Neutrophil (primary cell): Measurements from ENCODE around the gene ZNF578.
"Not testable (repeated sequence)": the region's sequence is repeated elsewhere in the genome, so short reads cannot be mapped to it uniquely, and the experiment has no call there.

ENCODE experiments used
- H3K27ac ChIP-seq: fragments of 200-600 bp; sonication (generic); 2 replicates; pipeline ENCODE4 v1.5.1; 2016; ENCODE audit warnings: mild to moderate bottlenecking, moderate library complexity
- H3K27me3 ChIP-seq: fragments of 200-600 bp; sonication (generic); 2 replicates; pipeline ENCODE4 v1.6.0; 2016; ENCODE audit warnings: mild to moderate bottlenecking
- H3K36me3 ChIP-seq: fragments of 200-600 bp; sonication (generic); 2 replicates; pipeline ENCODE4 v1.5.1; 2017
- H3K4me1 ChIP-seq, 2 experiments: fragments of 200-600 bp in 1 of 2; sonication (generic) in 1 of 2; 1 replicate in 1 of 2; 2 replicates in 1 of 2; pipeline versions ENCODE4 v1.5.1 to v1.6.1; 2013 to 2016; ENCODE audit warnings: low read depth in 1 of 2, low read length in 1 of 2, mild to moderate bottlenecking in 1 of 2, moderate library complexity in 1 of 2; ENCODE audit not compliant: control insufficient read depth in 1 of 2, insufficient read depth in 1 of 2
- H3K4me3 ChIP-seq, 2 experiments: fragments of 200-600 bp in 1 of 2; sonication (generic) in 1 of 2; 1 replicate in 1 of 2; 2 replicates in 1 of 2; pipeline ENCODE4 v1.5.1; 2013 to 2016; ENCODE audit warnings: low read depth in 1 of 2, low read length in 1 of 2, mild to moderate bottlenecking in 1 of 2, moderate library complexity in 1 of 2
- H3K9me3 ChIP-seq: fragments of 200-600 bp; sonication (generic); 2 replicates; pipeline ENCODE4 v1.5.1; 2016
- TF ChIP-seq, protein P1 (sequence below): fragments of 200-600 bp; sonication (generic); IDR thresholded peaks from 2 replicates; pipeline ENCODE4 v1.5.1; 2016; ENCODE audit warnings: antibody characterized with exemption

ZNF578 gene

DNA sequence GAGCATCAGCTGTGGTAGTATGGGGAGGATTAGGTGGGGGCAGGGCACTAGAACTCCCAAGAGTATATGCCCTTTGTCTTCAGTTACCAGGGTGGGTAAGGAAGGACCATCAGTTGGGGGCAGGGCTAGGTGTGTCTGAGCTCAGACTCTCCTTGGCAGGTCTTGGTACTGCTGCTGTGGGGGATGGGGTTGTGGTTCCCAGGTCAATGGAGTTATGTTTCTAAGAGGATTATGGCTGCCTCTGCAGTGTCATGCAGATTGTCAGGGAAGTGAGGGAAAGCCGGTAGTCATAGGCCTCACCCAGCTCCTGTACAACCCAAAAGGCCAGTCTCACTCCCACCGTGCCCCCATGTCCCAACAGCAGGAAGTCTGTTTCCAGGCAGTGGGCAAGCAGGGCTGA, 8.8 kb upstream of the ZNF578 start:
- H3K4me1 ChIP-seq, result no peaks in the 10 kb centered on the region
- H3K4me3 ChIP-seq, result no peak overlapping the region
- H3K9me3 ChIP-seq, result peaks cover 9% of the 10 kb centered on the region
- H3K27me3 ChIP-seq, result no peaks in the 10 kb centered on the region
- TF ChIP-seq, protein P1, sequence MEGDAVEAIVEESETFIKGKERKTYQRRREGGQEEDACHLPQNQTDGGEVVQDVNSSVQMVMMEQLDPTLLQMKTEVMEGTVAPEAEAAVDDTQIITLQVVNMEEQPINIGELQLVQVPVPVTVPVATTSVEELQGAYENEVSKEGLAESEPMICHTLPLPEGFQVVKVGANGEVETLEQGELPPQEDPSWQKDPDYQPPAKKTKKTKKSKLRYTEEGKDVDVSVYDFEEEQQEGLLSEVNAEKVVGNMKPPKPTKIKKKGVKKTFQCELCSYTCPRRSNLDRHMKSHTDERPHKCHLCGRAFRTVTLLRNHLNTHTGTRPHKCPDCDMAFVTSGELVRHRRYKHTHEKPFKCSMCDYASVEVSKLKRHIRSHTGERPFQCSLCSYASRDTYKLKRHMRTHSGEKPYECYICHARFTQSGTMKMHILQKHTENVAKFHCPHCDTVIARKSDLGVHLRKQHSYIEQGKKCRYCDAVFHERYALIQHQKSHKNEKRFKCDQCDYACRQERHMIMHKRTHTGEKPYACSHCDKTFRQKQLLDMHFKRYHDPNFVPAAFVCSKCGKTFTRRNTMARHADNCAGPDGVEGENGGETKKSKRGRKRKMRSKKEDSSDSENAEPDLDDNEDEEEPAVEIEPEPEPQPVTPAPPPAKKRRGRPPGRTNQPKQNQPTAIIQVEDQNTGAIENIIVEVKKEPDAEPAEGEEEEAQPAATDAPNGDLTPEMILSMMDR, result no peak
- H3K27ac ChIP-seq, result no peak overlapping the region
- H3K36me3 ChIP-seq, result no peaks in the 10 kb centered on the region

DNA sequence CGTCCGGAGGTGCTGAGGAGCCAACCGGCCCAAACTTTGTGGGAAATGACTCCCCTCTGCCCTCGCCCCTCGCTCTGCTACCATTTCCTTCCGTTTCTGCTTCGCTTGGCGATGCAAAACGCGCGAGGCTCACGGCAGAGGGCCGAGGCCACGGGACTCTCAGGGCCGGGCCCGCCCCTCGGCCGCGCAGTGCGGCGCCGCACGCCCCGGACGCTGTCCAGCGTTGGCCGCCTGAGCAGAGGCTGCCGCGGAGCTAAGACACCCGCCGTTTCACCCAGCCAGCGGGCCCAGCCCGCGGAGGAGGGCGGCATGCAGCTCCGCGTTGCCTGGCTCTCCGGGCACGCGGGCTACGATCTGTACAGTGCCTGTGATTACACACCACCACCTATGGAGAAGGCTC, 2.1 kb upstream of the ZNF578 start:
- Histone ChIP-seq H3K4me3 (no peak overlapping the region), H3K9me3 (peaks cover 35% of the 10 kb centered on the region), H3K4me1 (peaks cover 0 to 9% of the 10 kb centered on the region in 2 experiments), H3K27ac (no peak overlapping the region), H3K27me3 (peaks cover 18% of the 10 kb centered on the region), H3K36me3 (no peaks in the 10 kb centered on the region)
- TF ChIP-seq, protein P1, result no peak

DNA sequence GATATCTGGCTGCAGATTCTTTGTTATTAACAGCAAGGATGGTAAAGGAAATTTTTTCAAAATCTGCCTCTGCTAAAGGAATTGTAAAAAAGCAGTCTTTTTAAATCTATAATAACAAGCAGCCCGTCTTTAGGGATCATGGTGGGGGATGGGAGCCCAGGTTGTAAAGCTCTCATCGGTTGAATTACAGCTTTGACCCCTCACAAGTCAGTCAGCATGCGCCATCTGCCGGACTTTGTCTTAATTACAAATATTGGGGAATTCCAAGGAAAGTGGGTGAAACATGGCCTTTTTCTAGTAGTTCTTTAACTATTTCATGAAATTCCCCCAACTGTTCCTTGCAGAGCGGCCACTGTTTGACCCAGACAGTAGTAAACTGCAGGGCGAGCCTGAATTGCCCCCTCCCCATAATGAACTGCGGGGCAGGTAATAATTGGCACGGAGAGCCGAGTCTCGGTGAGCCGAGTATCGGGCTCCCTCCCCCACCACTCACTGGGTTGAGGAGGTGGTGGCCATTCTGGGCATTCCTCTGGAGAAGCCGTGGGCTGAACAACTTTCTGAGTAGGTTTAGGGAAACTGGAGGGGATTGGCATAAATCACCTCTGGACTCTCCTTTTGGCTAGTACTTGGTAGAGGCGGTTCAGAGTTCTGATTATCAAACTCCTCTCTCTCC, 11.6 kb downstream of the ZNF578 start:
- Histone ChIP-seq H3K27ac (no peak overlapping the region), H3K9me3 (peaks cover 20% of the 10 kb centered on the region)

DNA sequence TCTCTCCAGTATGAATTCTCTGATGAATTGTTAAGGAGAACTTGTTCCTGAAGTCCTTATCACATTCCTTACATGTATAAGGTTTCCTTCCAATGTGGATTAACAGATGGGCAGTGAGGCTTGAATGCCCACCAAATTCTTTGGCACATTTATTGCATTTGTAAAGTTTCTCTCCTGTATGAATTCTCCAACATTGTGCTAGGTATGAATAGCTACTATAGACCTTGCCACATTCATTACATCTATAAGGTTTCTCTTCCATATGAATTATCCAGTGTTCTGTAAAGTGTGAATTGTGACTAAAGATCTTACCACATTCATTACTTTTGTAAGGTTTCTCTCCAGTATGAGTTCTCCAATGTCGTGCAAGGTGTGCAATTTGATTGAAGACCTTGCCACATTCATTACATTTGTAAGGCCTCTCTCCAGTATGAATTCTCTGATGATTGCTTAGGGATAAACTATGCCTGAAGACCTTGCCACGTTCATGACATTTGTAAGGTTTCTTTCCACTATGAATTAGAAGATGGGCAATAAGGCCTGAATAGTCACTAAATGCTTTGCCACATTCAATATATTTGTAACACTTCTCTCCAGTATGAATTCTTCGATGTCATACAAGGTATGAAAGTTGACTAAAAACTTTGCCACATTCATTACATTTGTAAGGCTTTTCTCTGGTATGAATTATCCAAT, 20.4 kb downstream of the ZNF578 start:
- Histone ChIP-seq H3K4me1 (no peaks in the 10 kb centered on the region), H3K36me3 (no peaks in the 10 kb centered on the region), H3K27ac (no peak overlapping the region), H3K4me3 (no peak overlapping the region), H3K27me3 (no peaks in the 10 kb centered on the region), H3K9me3 (peaks cover 84% of the 10 kb centered on the region)
- TF ChIP-seq, protein P1, result no peak

More for the DNA sequence above, 11.6 kb downstream of the ZNF578 start:
- TF ChIP-seq, protein P1, result no peak
- no peaks in the 10 kb centered on the region for H3K27me3 ChIP-seq
- H3K4me1 ChIP-seq, result no peaks in the 10 kb centered on the region
- H3K36me3 ChIP-seq, result no peaks in the 10 kb centered on the region
- no peak overlapping the region for H3K4me3 ChIP-seq

DNA sequence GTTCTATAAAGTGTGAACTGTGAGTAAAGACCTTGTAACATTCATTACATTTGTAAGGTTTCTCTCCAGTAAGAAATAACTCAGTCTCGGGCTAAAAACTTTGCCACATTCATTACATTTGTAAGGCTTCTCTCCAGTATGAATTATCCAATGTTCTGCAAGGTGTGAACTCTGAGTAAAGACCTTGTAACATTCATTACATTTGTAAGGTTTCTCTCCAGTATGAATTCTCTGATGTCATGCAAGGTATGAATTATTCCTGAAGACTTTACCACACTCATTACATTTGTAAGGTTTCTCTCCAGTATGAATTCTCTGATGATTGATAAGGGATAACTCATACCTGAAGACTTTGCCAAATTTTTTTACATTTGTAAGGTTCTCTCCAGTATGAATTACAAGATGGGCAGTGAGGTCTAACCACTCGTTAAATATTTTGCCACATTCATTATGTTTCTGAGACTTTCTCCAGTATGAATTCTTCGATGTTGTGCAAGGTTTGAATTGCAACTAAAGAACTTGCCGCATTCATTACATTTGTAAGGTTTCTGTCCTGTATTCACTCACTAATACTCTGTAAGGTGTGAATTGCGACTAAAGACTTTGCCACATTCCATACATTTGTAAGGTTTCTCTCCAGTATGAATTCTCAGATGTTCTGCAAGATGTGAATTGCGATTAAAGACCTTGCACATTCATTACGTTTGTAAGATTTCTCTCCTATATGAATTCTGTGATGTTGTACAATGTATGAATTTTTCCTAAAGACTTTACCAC, 21.2 kb downstream of the ZNF578 start:
- Histone ChIP-seq H3K27me3 (no peaks in the 10 kb centered on the region), H3K9me3 (peaks cover 81% of the 10 kb centered on the region), H3K4me3 (no peak overlapping the region), H3K27ac (no peak overlapping the region), H3K36me3 (no peaks in the 10 kb centered on the region), H3K4me1 (no peaks in the 10 kb centered on the region)
- TF ChIP-seq, protein P1, result no peak

DNA sequence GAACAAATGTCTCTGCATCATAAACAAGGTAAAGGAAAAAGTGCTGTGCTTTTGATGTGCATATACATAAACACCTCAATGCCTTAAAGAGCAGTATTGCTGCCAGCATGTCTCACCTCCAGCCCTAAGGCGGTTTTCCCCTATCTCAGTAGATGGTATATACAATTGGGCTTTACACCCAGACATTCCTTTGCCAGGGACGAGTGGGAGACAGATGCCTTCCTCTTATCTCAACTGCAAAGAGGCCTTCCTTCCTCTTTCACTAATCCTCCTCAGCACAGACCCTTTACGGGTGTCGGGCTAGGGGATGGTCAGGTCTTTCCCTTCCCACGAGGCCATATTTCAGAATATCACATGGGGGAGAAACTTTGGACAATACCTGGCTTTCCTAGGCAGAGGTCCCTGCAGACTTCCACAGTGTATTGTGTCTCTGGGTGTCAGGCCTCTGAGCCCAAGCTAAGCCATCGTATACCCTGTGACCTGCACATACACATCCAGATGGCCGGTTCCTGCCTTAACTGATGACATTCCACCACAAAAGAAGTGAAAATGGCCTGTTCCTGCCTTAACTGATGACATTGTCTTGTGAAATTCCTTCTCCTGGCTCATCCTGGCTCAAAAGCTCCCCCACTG, 30.9 kb downstream of the ZNF578 start:
- not testable (repeated sequence) for H3K27me3 ChIP-seq, H3K36me3 ChIP-seq, H3K27ac ChIP-seq, H3K4me3 ChIP-seq, H3K4me1 ChIP-seq
- peaks cover 25% of the 10 kb centered on the region for H3K9me3 ChIP-seq

DNA sequence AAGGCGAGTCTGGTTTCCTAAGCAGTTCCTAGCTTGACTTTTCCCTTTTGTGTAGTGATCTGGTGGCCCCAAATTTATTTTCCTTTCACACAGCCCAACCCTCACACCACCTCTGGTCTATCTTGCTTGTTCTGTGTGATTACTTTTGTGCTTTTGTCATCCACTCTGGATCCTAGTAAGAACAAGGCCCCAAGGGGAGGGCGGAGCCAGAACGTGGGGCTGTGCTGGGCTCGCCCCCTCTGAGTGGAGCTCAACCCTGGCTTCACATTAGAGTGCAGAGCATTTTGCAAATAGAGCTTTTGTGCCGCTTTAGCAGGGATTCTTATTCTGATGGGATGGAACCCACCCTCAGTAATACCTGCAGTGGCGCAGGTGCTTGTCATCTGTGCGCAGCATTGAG, 31.7 kb downstream of the ZNF578 start:
- not testable (repeated sequence) for H3K27ac ChIP-seq, H3K4me1 ChIP-seq, H3K4me3 ChIP-seq, H3K27me3 ChIP-seq, H3K36me3 ChIP-seq
- peaks cover 19% of the 10 kb centered on the region for H3K9me3 ChIP-seq

DNA sequence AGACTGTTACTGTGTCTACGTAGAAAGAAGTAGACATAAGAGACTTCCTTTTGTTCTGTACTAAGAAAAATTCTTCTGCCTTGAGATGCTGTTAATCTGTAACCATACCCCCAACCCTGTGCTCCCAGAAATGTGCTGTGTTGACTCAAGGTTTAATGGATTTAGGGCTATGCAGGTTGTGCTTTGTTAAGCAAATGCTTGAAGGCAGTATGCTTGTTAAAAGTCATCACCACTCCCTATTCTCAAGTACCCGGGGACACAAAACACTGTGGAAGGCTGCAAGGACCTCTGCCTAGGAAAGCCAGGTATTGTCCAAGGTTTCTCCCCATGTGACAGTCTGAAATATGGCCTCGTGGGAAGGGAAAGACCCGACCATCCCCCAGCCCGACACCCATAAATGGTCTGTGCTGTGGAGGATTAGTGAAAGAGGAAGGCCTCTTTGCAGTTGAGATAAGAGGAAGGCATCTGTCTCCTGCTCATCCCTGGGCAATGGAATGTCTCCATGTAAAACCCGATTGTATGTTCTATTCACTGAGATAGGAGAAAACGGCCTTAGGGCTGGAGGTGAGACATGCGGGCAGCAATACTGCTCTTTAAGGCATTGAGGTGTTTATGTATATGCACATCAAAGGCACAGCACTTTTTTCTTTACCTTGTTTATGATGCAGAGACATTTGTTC, 32.3 kb downstream of the ZNF578 start:
- H3K36me3 ChIP-seq, H3K27ac ChIP-seq, H3K4me3 ChIP-seq, H3K27me3 ChIP-seq, H3K4me1 ChIP-seq: not testable (repeated sequence)
- H3K9me3 ChIP-seq, result peaks cover 17% of the 10 kb centered on the region
